HEK293 (cell line): ENCODE measurements around the gene MXD4.

ENCODE experiments used
- SALL2 ChIP-seq: fragments of 450-650 bp; formaldehyde crosslinking; IDR thresholded peaks from 2 replicates; pipeline ENCODE4 v1.5.0; 2017; ENCODE audit warnings: missing biosample characterization, mild to moderate bottlenecking, missing genetic modification characterization, borderline replicate concordance
- YY1 ChIP-seq: fragments of 450-650 bp; formaldehyde crosslinking; IDR thresholded peaks from 2 replicates; pipeline ENCODE4 v1.5.1; 2018; ENCODE audit warnings: missing biosample characterization, missing genetic modification characterization

- TF ChIP-seq YY1 (tag by site-specific recombination) = no peak
- TF ChIP-seq SALL2 (tag by site-specific recombination) = no peak
Measured at GRCh38 chr4:2302387-2303119, 40.6 kb upstream of the MXD4 start.
